K562 (cell line): ENCODE data around the gene RNF121. TPM values are rescaled to one million over a fixed set of nuclear protein-coding genes. Genes with fewer than 3 reads are reported as not detected.

Experiments
- ATAC-seq: fragments of 200-7000 bp; cut with Tn5 transposase; 3 replicates; pipeline ENCODE4 v1.9.1; 2020; ENCODE audit warnings: moderate library complexity
- BruUV-seq: library from RNA; stranded (reverse); fragments of 400-500 nt; replicated peaks from 2 replicates; lab custom pipeline; 2021; lab: Mats Ljungman, UMichigan
- CTCF ChIA-PET: fragments of 300-600 bp; formaldehyde crosslinking; extraction: SDS; loops from one replicate; lab custom pipeline; 2021; ENCODE audit warnings: low intra/inter-chr PET ratio; lab: Yijun Ruan, JAX
- POLR2A ChIA-PET: fragments of 300-600, 350-650 bp; sonication (Branson Sonifier 250); formaldehyde crosslinking; extraction: SDS; loops from one replicate; lab custom pipeline; 2021; ENCODE audit warnings: antibody characterized with exemption, inconsistent platforms; lab: Yijun Ruan, JAX
- DNase-seq, 4 experiments: peaks; one replicate each; pipeline versions ENCODE4 v3.0.0 to v3.0.0-alpha.2; 2011 to 2018; ENCODE audit warnings: low spot score in 3 of 4, mixed read lengths in 3 of 4; ENCODE audit errors: extremely low read depth in 1 of 4
- FAIRE-seq: peaks from 2 replicates; lab custom pipeline; 2011; peaks lifted over from hg19 to GRCh38; lab: Jason Lieb, UNC
- H2AFZ ChIP-seq: 2 replicates; pipeline ENCODE4 v1.6.0; 2011; ENCODE audit warnings: low read depth, low read length, control low read depth, inconsistent platforms
- H3K27ac ChIP-seq: fragments of 200-600 bp; 3 replicates; pipeline ENCODE4 v1.8.0; 2011; ENCODE audit warnings: low read depth, mild to moderate bottlenecking, control low read depth, inconsistent platforms, low read length, moderate library complexity, mixed read lengths; ENCODE audit errors: extremely low read depth
- H3K27me3 ChIP-seq, 2 experiments: fragments of 300-600 bp in 1 of 2; 2 replicates in 1 of 2; 3 replicates in 1 of 2; pipeline versions ENCODE4 v1.6.0 to v1.8.0; 2011; ENCODE audit warnings: inconsistent platforms in 2 of 2, low read length in 2 of 2, mild to moderate bottlenecking in 1 of 2, mixed read lengths in 1 of 2, moderate library complexity in 1 of 2; ENCODE audit not compliant: control insufficient read depth in 2 of 2, insufficient read depth in 2 of 2
- H3K36me3 ChIP-seq: fragments of 300-600 bp; 3 replicates; pipeline ENCODE4 v1.8.0; 2011; ENCODE audit warnings: mild to moderate bottlenecking, low read length, inconsistent platforms; ENCODE audit not compliant: control insufficient read depth, insufficient read depth
- H3K4me1 ChIP-seq, 2 experiments: fragments of 200-600 bp in 1 of 2; replicated peaks in 1 of 2; 2 replicates in 1 of 2; 3 replicates in 1 of 2; pipeline versions ENCODE4 v1.5.1 to v1.8.0; 2011; ENCODE audit warnings: inconsistent platforms in 2 of 2, low read length in 2 of 2, mild to moderate bottlenecking in 1 of 2, mixed read lengths in 1 of 2, moderate library complexity in 1 of 2; ENCODE audit not compliant: control insufficient read depth in 2 of 2, insufficient read depth in 2 of 2
- H3K4me2 ChIP-seq: 2 replicates; pipeline ENCODE4 v1.6.1; 2011; ENCODE audit warnings: low read length, control low read depth, inconsistent platforms, mixed read lengths; ENCODE audit not compliant: insufficient read depth
- H3K4me3 ChIP-seq: fragments of 200-600 bp; sonication (generic), shearing (Covaris generic); 2 replicates; pipeline ENCODE4 v1.5.1; 2016; ENCODE audit warnings: control low read depth, inconsistent platforms
- H3K79me2 ChIP-seq: fragments of 200-600 bp; 3 replicates; pipeline ENCODE4 v1.8.0; 2011; ENCODE audit warnings: low read length, inconsistent platforms; ENCODE audit not compliant: control insufficient read depth, insufficient read depth
- H3K9ac ChIP-seq, 2 experiments: 2 replicates each; pipeline versions ENCODE4 v1.6.0 to v1.6.1; 2011; ENCODE audit warnings: low read depth in 2 of 2, low read length in 2 of 2, control low read depth in 1 of 2, inconsistent platforms in 1 of 2, mild to moderate bottlenecking in 1 of 2, mixed read lengths in 1 of 2; ENCODE audit not compliant: insufficient read depth in 1 of 2
- H3K9me1 ChIP-seq: one replicate; pipeline ENCODE4 v1.6.0; 2011; ENCODE audit warnings: inconsistent platforms, mild to moderate bottlenecking, low read length, moderate library complexity; ENCODE audit not compliant: control insufficient read depth, insufficient read depth
- H3K9me3 ChIP-seq: replicated peaks from 2 replicates; pipeline ENCODE4 v1.5.1; 2011; ENCODE audit warnings: low read depth, low read length, inconsistent platforms; ENCODE audit not compliant: control insufficient read depth, insufficient read depth
- H4K20me1 ChIP-seq: replicated peaks from 2 replicates; pipeline ENCODE4 v1.6.1; 2011; ENCODE audit warnings: low read length, inconsistent platforms, mixed read lengths; ENCODE audit not compliant: control insufficient read depth, insufficient read depth
- ATF6 ChIP-seq: sonication (generic); formaldehyde crosslinking; IDR thresholded peaks from 2 replicates; pipeline ENCODE4 v1.4.0; 2020; ENCODE audit warnings: mild to moderate bottlenecking, missing genetic modification reagents
- EP400 ChIP-seq: fragments of 450-650 bp; IDR thresholded peaks from 2 replicates; pipeline ENCODE4 v1.6.1; 2017; ENCODE audit warnings: antibody characterized with exemption, mild to moderate bottlenecking, moderate library complexity
- MAFF ChIP-seq: IDR thresholded peaks from 2 replicates; pipeline ENCODE4 v1.6.1; 2012; ENCODE audit warnings: low read length, improper control_type of control experiment
- NFIX ChIP-seq: fragments of 250-450 bp; sonication (Bioruptor Pico); IDR thresholded peaks from 2 replicates; pipeline ENCODE4 v1.4.0; 2020; ENCODE audit warnings: low read depth, mild to moderate bottlenecking, moderate library complexity
- RFX7 ChIP-seq: fragments of 250-450 bp; sonication (Bioruptor Pico); IDR thresholded peaks from 2 replicates; pipeline ENCODE4 v1.5.1; 2021; ENCODE audit warnings: mild to moderate bottlenecking
- RREB1 ChIP-seq: fragments of 250-450 bp; sonication (Bioruptor Pico); IDR thresholded peaks from 2 replicates; pipeline ENCODE4 v1.4.0; 2020
- ZNF143 ChIP-seq: sonication (generic); formaldehyde crosslinking; IDR thresholded peaks from 2 replicates; pipeline ENCODE4 v1.9.0; 2022; ENCODE audit warnings: mild to moderate bottlenecking, missing genetic modification reagents
- ZNF354B ChIP-seq: fragments of 250-450 bp; sonication (Bioruptor Pico); IDR thresholded peaks from 2 replicates; pipeline ENCODE4 v1.4.0; 2020
- WGBS: fragments of 100-300 bp; shearing (Covaris generic); methylation state at CpG from one replicate; pipeline ENCODE4 v1.1.6; 2016; ENCODE audit warnings: low coverage, mixed read lengths; ENCODE audit not compliant: insufficient coverage; ENCODE audit errors: missing lambda C conversion rate; 5-methylcytosine and 5-hydroxymethylcytosine counted together
- in situ Hi-C: fragments of 300-500 bp; cut with MboI; formaldehyde crosslinking; loops from 4 replicates; pipeline ENCODE4 v1.15.0; 2018; ENCODE audit warnings: inconsistent platforms, mixed read lengths
- intact Hi-C: fragments of 100-400 bp; cut with micrococcal nuclease; formaldehyde crosslinking; loops from 2 replicates; pipeline ENCODE4 v1.14.2; 2022
- polyA plus RNA-seq, 8 experiments: library from polyadenylated mRNA; depleted of rRNA in 4 of 8; stranded (reverse) in 5 of 8; unstranded in 3 of 8; fragments of >200 nt; fragmentation: Nextera tagmentation in 2 of 8; fragmentation: Illumina TruSeq in 1 of 8; extraction: Ambion mirVana in 2 of 8; extraction: Trizol in 1 of 8; gene quantifications; 2 replicates each; pipeline versions ENCODE4 v1.2.1 to v1.2.3, GENCODE V29; 2011 to 2014; ENCODE audit warnings: inconsistent platforms in 1 of 8, missing spikeins in 1 of 8
- total RNA-seq, 7 experiments: library from RNA; depleted of rRNA in 6 of 7; stranded (reverse); fragments of >200 nt in 6 of 7; fragmentation: Illumina TruSeq in 2 of 7; extraction: Trizol in 2 of 7; gene quantifications; 2 replicates each; pipeline versions ENCODE4 v1.2.1 to v1.2.3, GENCODE V29; 2011 to 2021; ENCODE audit warnings: low replicate concordance in 1 of 7
- TF ChIP-seq, protein P1 (sequence below), 3 experiments: IDR thresholded peaks in 2 of 3; conservative IDR thresholded peaks in 1 of 3; 2 replicates each; pipeline ENCODE4 v1.5.1; 2011 to 2012; ENCODE audit warnings: low read length in 3 of 3, mild to moderate bottlenecking in 3 of 3, control low read depth in 2 of 3, improper control_type of control experiment in 1 of 3, inconsistent platforms in 1 of 3, low read depth in 1 of 3, mixed read lengths in 1 of 3, moderate library complexity in 1 of 3; ENCODE audit not compliant: insufficient read depth in 2 of 3

The RNF121 gene
- total and polyA plus RNA-seq, 9 of the 15 experiments (the other 6 are each of a cell fraction or from before 2014, with no cell fraction given) = 8.0 to 63.4 (median 20.5) TPM

GRCh38 chr11:72038491-72038890 lies 109.6 kb downstream of the RNF121 start:
- Histone ChIP-seq H2AFZ (no peak overlapping the region), H3K4me2 (no peak overlapping the region), H3K4me1 (peaks cover 26 to 30% of the 10 kb centered on the region in 2 experiments), H3K36me3 (peaks cover 24% of the 10 kb centered on the region), H3K79me2 (peaks cover 66% of the 10 kb centered on the region), H3K27me3 (no peaks in the 10 kb centered on the region), H3K27ac (no peak overlapping the region), H3K4me3 (no peak overlapping the region), H4K20me1 (0 out of 2 replicates have a peak, but pooled peaks cover 10% of the 10 kb centered on the region), H3K9ac (no peak overlapping the region), H3K9me1 (peaks cover 3% of the 10 kb centered on the region), H3K9me3 (no peaks in the 10 kb centered on the region)
- BruUV-seq = no TSS peak
- ChIA-PET POLR2A (no interaction called here), CTCF (no interaction called here)
- TF ChIP-seq NFIX (CRISPR knock-in tag) = no peak
- TF ChIP-seq EP400 = no peak
- no peak for TF ChIP-seq ZNF354B (CRISPR knock-in tag)
- TF ChIP-seq, protein P1, sequence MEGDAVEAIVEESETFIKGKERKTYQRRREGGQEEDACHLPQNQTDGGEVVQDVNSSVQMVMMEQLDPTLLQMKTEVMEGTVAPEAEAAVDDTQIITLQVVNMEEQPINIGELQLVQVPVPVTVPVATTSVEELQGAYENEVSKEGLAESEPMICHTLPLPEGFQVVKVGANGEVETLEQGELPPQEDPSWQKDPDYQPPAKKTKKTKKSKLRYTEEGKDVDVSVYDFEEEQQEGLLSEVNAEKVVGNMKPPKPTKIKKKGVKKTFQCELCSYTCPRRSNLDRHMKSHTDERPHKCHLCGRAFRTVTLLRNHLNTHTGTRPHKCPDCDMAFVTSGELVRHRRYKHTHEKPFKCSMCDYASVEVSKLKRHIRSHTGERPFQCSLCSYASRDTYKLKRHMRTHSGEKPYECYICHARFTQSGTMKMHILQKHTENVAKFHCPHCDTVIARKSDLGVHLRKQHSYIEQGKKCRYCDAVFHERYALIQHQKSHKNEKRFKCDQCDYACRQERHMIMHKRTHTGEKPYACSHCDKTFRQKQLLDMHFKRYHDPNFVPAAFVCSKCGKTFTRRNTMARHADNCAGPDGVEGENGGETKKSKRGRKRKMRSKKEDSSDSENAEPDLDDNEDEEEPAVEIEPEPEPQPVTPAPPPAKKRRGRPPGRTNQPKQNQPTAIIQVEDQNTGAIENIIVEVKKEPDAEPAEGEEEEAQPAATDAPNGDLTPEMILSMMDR (IDR thresholded peaks at IDR 0.05 in 2 of 3, conservative IDR thresholded peaks at IDR 0.05 in 1 of 3; ENCODE audit: insufficient read depth in 2 of 3, low read depth in 1 of 3, low read length in 3 of 3) = no peak
- TF ChIP-seq ATF6 = no peak
- no peak for TF ChIP-seq MAFF
- TF ChIP-seq ZNF143 (CRISPR knock-in tag) = no peak
- TF ChIP-seq RFX7 (CRISPR knock-in tag) = no peak
- no peak for TF ChIP-seq RREB1 (CRISPR knock-in tag)
- DNase-seq (peak in 2 of 4 experiments; percentile 35 to 38), FAIRE-seq (no peak), ATAC-seq (no peak)
- intact Hi-C loops (no loop called here), in situ Hi-C loops (no loop called here)
- 0% methylated on average over 1 of the region's 2 CpGs for WGBS
